Trophoblast cell (in vitro differentiated cells and primary cell): Measurements from ENCODE around the gene GALP.

Source experiments
- DNase-seq, 2 donors: peaks; one replicate each; pipeline ENCODE4 v3.0.0-alpha.2; 2016
- H2AFZ ChIP-seq: 2 replicates; pipeline ENCODE4 v1.6.1; 2013; ENCODE audit warnings: low read length, moderate library complexity, mild to moderate bottlenecking; ENCODE audit not compliant: insufficient read depth, poor library complexity
- H2AK5ac ChIP-seq: 2 replicates; pipeline ENCODE4 v1.6.1; 2013; ENCODE audit warnings: mild to moderate bottlenecking, low read length
- H2BK120ac ChIP-seq: 2 replicates; pipeline ENCODE4 v1.6.1; 2013; ENCODE audit warnings: low read length, mild to moderate bottlenecking, moderate library complexity; ENCODE audit not compliant: insufficient read depth, poor library complexity
- H2BK12ac ChIP-seq: 2 replicates; pipeline ENCODE4 v1.6.1; 2013; ENCODE audit warnings: mild to moderate bottlenecking, low read length, moderate library complexity
- H2BK5ac ChIP-seq: 2 replicates; pipeline ENCODE4 v1.6.1; 2013; ENCODE audit warnings: low read length, low read depth, moderate library complexity, mild to moderate bottlenecking; ENCODE audit not compliant: poor library complexity
- H3K14ac ChIP-seq: 2 replicates; pipeline ENCODE4 v1.6.1; 2013; ENCODE audit warnings: mild to moderate bottlenecking, low read length
- H3K18ac ChIP-seq: 2 replicates; pipeline ENCODE4 v1.6.1; 2013; ENCODE audit warnings: mild to moderate bottlenecking, low read length
- H3K23ac ChIP-seq: 2 replicates; pipeline ENCODE4 v1.6.1; 2013; ENCODE audit warnings: low read length
- H3K27ac ChIP-seq: 2 replicates; pipeline ENCODE4 v1.5.1; 2013; ENCODE audit warnings: low read depth, mild to moderate bottlenecking, inconsistent platforms, low read length, moderate library complexity
- H3K27me3 ChIP-seq: 2 replicates; pipeline ENCODE4 v1.6.1; 2013; ENCODE audit warnings: inconsistent platforms, mild to moderate bottlenecking, low read length, moderate library complexity; ENCODE audit not compliant: insufficient read depth
- H3K36me3 ChIP-seq, 2 experiments: 1 replicate in 1 of 2; 2 replicates in 1 of 2; pipeline ENCODE4 v1.6.1; 2013; ENCODE audit warnings: low read length in 2 of 2, mild to moderate bottlenecking in 2 of 2, moderate library complexity in 1 of 2; ENCODE audit not compliant: insufficient read depth in 2 of 2, control insufficient read depth in 1 of 2
- H3K4ac ChIP-seq: 2 replicates; pipeline ENCODE4 v1.6.1; 2013; ENCODE audit warnings: low read depth, mild to moderate bottlenecking, low read length, moderate library complexity
- H3K4me1 ChIP-seq, 2 experiments: 1 replicate in 1 of 2; 2 replicates in 1 of 2; pipeline ENCODE4 v1.6.1; 2013; ENCODE audit warnings: low read length in 2 of 2, mild to moderate bottlenecking in 2 of 2, moderate library complexity in 1 of 2; ENCODE audit not compliant: insufficient read depth in 2 of 2, control insufficient read depth in 1 of 2
- H3K4me2 ChIP-seq: 2 replicates; pipeline ENCODE4 v1.6.1; 2013; ENCODE audit warnings: inconsistent platforms, mild to moderate bottlenecking, low read length, moderate library complexity
- H3K4me3 ChIP-seq: 2 replicates; pipeline ENCODE4 v1.5.1; 2013; ENCODE audit warnings: mild to moderate bottlenecking, low read depth, low read length, inconsistent platforms
- H3K79me1 ChIP-seq: one replicate; pipeline ENCODE4 v1.6.1; 2013; ENCODE audit warnings: low read length
- H3K79me2 ChIP-seq: 2 replicates; pipeline ENCODE4 v1.6.1; 2013; ENCODE audit warnings: low read length, mild to moderate bottlenecking; ENCODE audit not compliant: control insufficient read depth, insufficient read depth, poor library complexity
- H3K9ac ChIP-seq: 2 replicates; pipeline ENCODE4 v1.6.1; 2013; ENCODE audit warnings: mild to moderate bottlenecking, low read length
- H3K9me3 ChIP-seq: 2 replicates; pipeline ENCODE4 v1.6.1; 2013; ENCODE audit warnings: low read depth, mild to moderate bottlenecking, control low read depth, inconsistent platforms, low read length; ENCODE audit not compliant: insufficient read depth
- H4K12ac ChIP-seq: 2 replicates; pipeline ENCODE4 v1.6.1; 2013; ENCODE audit warnings: low read depth, mild to moderate bottlenecking, low read length, moderate library complexity
- H4K8ac ChIP-seq: 2 replicates; pipeline ENCODE4 v1.6.1; 2013; ENCODE audit warnings: low read depth, mild to moderate bottlenecking, low read length, moderate library complexity
- H4K91ac ChIP-seq: one replicate; pipeline ENCODE4 v1.6.1; 2013; ENCODE audit warnings: low read depth, mild to moderate bottlenecking, low read length, moderate library complexity
- WGBS: extraction: QIAGEN DNeasy Blood & Tissue Kit; methylation state at CpG from one replicate; pipeline ENCODE4 v1.1.7; 2013; ENCODE audit warnings: missing lambda C conversion rate; ENCODE audit not compliant: insufficient read length, insufficient coverage; ENCODE audit errors: extremely low coverage; 5-methylcytosine and 5-hydroxymethylcytosine counted together

GALP gene

DNA sequence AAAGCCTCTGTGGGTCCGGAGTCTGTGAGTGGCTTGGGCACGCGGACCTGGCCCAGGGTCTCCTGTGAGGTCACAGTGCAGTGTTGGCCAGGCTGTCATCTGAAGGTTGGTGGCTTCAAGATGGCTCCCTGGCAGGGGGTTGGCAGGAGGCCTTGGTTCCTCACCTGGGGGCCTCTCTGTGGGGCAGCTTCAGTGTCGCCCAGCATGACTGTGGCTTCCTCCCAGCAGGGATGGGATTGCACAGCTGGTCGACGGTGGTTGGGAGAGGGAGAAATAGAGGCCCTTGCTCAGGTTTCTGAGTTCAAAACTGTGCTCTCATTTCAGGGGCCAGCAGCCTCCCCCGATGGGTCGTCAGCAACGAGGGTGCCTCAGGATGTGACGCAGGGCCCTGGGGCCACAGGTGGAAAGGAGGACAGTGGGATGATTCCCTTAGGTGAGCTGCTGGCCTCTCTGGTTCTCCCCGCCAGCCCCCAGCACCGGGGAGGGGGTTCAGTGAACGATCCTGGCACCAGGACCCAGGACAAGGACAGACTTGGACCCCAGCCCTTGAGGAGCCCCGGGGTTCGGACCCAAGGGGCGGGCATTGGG is 17.5 kb upstream of the GALP start:
- H2BK5ac ChIP-seq, result no peak overlapping the region
- no CpG with 5 or more reads among the region's 16 CpGs for WGBS
- no peak overlapping the region for H3K4ac ChIP-seq
- no peak overlapping the region for H2BK12ac ChIP-seq
- H3K27me3 ChIP-seq, result no peaks in the 10 kb centered on the region
- H2BK120ac ChIP-seq, result no peak overlapping the region
- H3K9me3 ChIP-seq, result peaks cover 2% of the 10 kb centered on the region
- no peak overlapping the region for H4K91ac ChIP-seq
- peaks cover 60 to 63% of the 10 kb centered on the region in 2 experiments for H3K36me3 ChIP-seq
- no peak overlapping the region for H3K27ac ChIP-seq
- H3K9ac ChIP-seq, result no peak overlapping the region
- no peak overlapping the region for H3K18ac ChIP-seq
- no peak for DNase-seq
- H3K4me3 ChIP-seq, result no peak overlapping the region
- no peak overlapping the region for H3K23ac ChIP-seq
- no peak overlapping the region for H2AFZ ChIP-seq
- peaks cover 10 to 11% of the 10 kb centered on the region in 2 experiments for H3K4me1 ChIP-seq
- H2AK5ac ChIP-seq, result no peak overlapping the region
- H3K14ac ChIP-seq, result no peak overlapping the region
- H4K12ac ChIP-seq, result no peak overlapping the region
- H3K79me1 ChIP-seq, result peaks cover 4% of the 10 kb centered on the region
- H4K8ac ChIP-seq, result no peak overlapping the region
- H3K79me2 ChIP-seq, result no peaks in the 10 kb centered on the region
- H3K4me2 ChIP-seq, result no peak overlapping the region

DNA sequence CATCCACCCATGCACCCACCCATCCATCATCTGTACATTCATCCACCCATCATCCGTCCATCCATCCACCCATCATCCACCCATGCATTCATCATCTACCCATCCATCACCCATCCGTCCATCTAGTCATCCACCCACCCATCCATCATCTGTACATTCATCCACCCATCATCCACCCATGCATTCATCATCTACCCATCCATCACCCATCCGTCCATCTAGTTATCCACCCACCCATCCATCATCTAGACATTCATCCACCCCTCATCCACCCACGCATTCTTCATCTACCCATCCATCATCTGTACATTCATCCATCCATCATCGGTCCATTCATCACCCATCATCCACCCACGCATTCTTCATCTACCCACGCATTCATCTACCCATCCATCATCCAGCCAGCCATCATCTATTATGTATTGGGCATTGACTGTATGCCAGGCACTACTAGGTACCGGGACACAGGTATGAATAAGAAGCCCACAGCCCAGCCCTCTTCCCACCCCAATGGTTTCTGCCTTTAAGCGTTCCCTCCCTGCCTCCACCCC is 16.7 kb upstream of the GALP start:
- H3K36me3 ChIP-seq, result peaks cover 60 to 63% of the 10 kb centered on the region in 2 experiments
- no peak overlapping the region for H3K4ac ChIP-seq
- no peak overlapping the region for H2AFZ ChIP-seq
- no peak overlapping the region for H2BK12ac ChIP-seq
- no peak overlapping the region for H4K8ac ChIP-seq
- no peaks in the 10 kb centered on the region for H3K79me1 ChIP-seq
- H4K12ac ChIP-seq, result no peak overlapping the region
- H2AK5ac ChIP-seq, result no peak overlapping the region
- no peak overlapping the region for H3K23ac ChIP-seq
- 100% methylated on average over 7 of the region's 9 CpGs for WGBS
- H3K79me2 ChIP-seq, result no peaks in the 10 kb centered on the region
- no peak overlapping the region for H3K4me3 ChIP-seq
- no peak overlapping the region for H2BK120ac ChIP-seq
- no peak overlapping the region for H3K4me2 ChIP-seq
- H3K27ac ChIP-seq, result no peak overlapping the region
- no peak overlapping the region for H3K14ac ChIP-seq
- no peak overlapping the region for H3K18ac ChIP-seq
- H3K4me1 ChIP-seq, result peaks cover 6 to 7% of the 10 kb centered on the region in 2 experiments
- no peak overlapping the region for H4K91ac ChIP-seq
- H3K27me3 ChIP-seq, result no peaks in the 10 kb centered on the region
- peaks cover 2% of the 10 kb centered on the region for H3K9me3 ChIP-seq
- DNase-seq, result no peak
- H2BK5ac ChIP-seq, result no peak overlapping the region
- H3K9ac ChIP-seq, result no peak overlapping the region

DNA sequence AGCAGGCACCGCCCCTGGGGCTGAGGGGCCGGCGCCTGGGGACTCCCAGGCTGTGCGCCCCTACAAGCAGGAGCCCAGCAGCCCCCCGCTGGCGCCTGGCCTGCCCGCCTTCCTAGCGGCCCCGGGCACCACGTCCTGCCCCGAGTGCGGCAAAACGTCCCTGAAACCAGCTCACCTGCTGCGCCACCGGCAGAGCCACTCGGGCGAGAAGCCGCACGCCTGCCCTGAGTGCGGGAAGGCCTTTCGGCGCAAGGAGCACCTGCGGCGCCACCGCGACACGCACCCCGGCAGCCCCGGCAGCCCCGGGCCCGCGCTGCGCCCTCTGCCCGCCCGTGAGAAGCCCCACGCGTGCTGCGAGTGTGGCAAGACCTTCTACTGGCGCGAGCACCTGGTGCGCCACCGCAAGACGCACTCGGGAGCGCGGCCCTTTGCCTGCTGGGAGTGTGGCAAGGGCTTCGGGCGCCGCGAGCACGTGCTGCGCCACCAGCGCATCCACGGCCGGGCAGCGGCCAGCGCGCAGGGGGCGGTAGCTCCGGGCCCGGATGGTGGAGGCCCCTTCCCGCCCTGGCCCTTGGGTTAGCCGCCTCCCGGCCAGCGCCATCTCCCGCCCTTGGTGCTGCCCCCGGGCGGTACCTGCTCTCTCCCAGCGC is 16.1 kb upstream of the GALP start:
- no CpG with 5 or more reads among the region's 69 CpGs for WGBS

DNA sequence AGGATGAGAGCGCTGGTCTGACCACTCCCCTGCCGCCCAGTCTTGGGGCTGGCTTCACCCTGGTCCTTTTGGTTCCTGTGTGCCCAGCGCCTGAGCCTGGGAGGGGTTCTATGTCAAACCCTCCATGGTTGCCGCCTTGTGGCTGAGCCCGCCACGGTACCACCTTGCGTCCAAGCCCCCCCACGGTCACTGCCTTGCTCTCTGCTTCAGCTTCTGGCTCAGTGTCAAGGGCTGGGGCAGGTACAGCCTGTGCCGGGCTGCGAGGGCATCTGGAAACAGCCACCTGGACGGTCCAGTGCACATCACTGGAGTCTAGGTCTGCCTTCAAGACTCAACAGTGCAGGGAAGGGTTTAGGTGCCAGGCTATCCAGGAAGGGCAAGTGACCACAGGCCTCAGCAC is 14.3 kb upstream of the GALP start:
- Histone ChIP-seq H3K4ac (no peak overlapping the region), H3K27me3 (no peaks in the 10 kb centered on the region), H3K9me3 (peaks cover 2% of the 10 kb centered on the region), H3K4me3 (no peak overlapping the region), H3K36me3 (peaks cover 40 to 45% of the 10 kb centered on the region in 2 experiments), H3K23ac (no peak overlapping the region), H4K8ac (no peak overlapping the region), H2AFZ (no peak overlapping the region), H2BK12ac (no peak overlapping the region), H4K12ac (no peak overlapping the region), H3K79me1 (no peaks in the 10 kb centered on the region), H4K91ac (no peak overlapping the region), H2AK5ac (no peak overlapping the region), H3K27ac (no peak overlapping the region), H3K14ac (no peak overlapping the region), H2BK120ac (no peak overlapping the region), H3K18ac (no peak overlapping the region), H2BK5ac (no peak overlapping the region), H3K4me2 (no peak overlapping the region), H3K79me2 (no peaks in the 10 kb centered on the region), H3K4me1 (peaks cover 0 to 2% of the 10 kb centered on the region in 2 experiments), H3K9ac (no peak overlapping the region)
- no CpG with 5 or more reads among the region's 11 CpGs for WGBS
- no peak for DNase-seq

More for the DNA sequence above, 16.1 kb upstream of the GALP start:
- H3K4ac ChIP-seq, result no peak overlapping the region
- no peak overlapping the region for H3K14ac ChIP-seq
- H3K18ac ChIP-seq, result no peak overlapping the region
- no peak overlapping the region for H2AFZ ChIP-seq
- H3K79me1 ChIP-seq, result no peaks in the 10 kb centered on the region
- peaks cover 56 to 59% of the 10 kb centered on the region in 2 experiments for H3K36me3 ChIP-seq
- H2BK12ac ChIP-seq, result no peak overlapping the region
- H3K4me1 ChIP-seq, result peaks cover 2% of the 10 kb centered on the region in 2 experiments
- H4K12ac ChIP-seq, result no peak overlapping the region
- H2AK5ac ChIP-seq, result no peak overlapping the region
- no peak overlapping the region for H3K27ac ChIP-seq
- DNase-seq, result no peak
- no peaks in the 10 kb centered on the region for H3K79me2 ChIP-seq
- no peak overlapping the region for H4K91ac ChIP-seq
- H3K4me3 ChIP-seq, result no peak overlapping the region
- H3K9ac ChIP-seq, result no peak overlapping the region
- no peak overlapping the region for H2BK120ac ChIP-seq
- H3K4me2 ChIP-seq, result no peak overlapping the region
- H3K23ac ChIP-seq, result no peak overlapping the region
- H2BK5ac ChIP-seq, result no peak overlapping the region
- no peak overlapping the region for H4K8ac ChIP-seq
- peaks cover 2% of the 10 kb centered on the region for H3K9me3 ChIP-seq
- no peaks in the 10 kb centered on the region for H3K27me3 ChIP-seq
